Omental fat pad (tissue), 4 donors: ENCODE results near the gene SPEN. TPM values are rescaled to one million over a fixed set of nuclear protein-coding genes. Genes with fewer than 3 reads are reported as not detected.

ENCODE experiments used
- ATAC-seq: fragments of 150-250 bp; one replicate; pipeline ENCODE4 v1.9.1; 2016; ENCODE audit warnings: mild to moderate bottlenecking, moderate library complexity; ENCODE audit not compliant: low FRiP score
- DNase-seq: peaks from one replicate; pipeline ENCODE4 v3.0.0-alpha.2; 2019; ENCODE audit warnings: low spot score
- CTCF ChIP-seq, 3 donors: fragments of 450-650 bp; IDR thresholded peaks; one replicate each; pipeline ENCODE4 v1.5.1; 2016 to 2017; ENCODE audit warnings: antibody characterized with exemption in 3 of 3, mild to moderate bottlenecking in 3 of 3, moderate library complexity in 2 of 3
- total RNA-seq, 4 donors: library from RNA; depleted of rRNA; stranded (reverse); fragments of >200 nt; gene quantifications; one replicate each; pipeline ENCODE4 v1.1.0, GENCODE V29; 2016

The SPEN gene, protein sequence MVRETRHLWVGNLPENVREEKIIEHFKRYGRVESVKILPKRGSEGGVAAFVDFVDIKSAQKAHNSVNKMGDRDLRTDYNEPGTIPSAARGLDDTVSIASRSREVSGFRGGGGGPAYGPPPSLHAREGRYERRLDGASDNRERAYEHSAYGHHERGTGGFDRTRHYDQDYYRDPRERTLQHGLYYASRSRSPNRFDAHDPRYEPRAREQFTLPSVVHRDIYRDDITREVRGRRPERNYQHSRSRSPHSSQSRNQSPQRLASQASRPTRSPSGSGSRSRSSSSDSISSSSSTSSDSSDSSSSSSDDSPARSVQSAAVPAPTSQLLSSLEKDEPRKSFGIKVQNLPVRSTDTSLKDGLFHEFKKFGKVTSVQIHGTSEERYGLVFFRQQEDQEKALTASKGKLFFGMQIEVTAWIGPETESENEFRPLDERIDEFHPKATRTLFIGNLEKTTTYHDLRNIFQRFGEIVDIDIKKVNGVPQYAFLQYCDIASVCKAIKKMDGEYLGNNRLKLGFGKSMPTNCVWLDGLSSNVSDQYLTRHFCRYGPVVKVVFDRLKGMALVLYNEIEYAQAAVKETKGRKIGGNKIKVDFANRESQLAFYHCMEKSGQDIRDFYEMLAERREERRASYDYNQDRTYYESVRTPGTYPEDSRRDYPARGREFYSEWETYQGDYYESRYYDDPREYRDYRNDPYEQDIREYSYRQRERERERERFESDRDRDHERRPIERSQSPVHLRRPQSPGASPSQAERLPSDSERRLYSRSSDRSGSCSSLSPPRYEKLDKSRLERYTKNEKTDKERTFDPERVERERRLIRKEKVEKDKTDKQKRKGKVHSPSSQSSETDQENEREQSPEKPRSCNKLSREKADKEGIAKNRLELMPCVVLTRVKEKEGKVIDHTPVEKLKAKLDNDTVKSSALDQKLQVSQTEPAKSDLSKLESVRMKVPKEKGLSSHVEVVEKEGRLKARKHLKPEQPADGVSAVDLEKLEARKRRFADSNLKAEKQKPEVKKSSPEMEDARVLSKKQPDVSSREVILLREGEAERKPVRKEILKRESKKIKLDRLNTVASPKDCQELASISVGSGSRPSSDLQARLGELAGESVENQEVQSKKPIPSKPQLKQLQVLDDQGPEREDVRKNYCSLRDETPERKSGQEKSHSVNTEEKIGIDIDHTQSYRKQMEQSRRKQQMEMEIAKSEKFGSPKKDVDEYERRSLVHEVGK (N-terminal part only)
- 10 to 100 TPM; 33.4 to 64.0 (median 51.5) TPM for total RNA-seq

DNA sequence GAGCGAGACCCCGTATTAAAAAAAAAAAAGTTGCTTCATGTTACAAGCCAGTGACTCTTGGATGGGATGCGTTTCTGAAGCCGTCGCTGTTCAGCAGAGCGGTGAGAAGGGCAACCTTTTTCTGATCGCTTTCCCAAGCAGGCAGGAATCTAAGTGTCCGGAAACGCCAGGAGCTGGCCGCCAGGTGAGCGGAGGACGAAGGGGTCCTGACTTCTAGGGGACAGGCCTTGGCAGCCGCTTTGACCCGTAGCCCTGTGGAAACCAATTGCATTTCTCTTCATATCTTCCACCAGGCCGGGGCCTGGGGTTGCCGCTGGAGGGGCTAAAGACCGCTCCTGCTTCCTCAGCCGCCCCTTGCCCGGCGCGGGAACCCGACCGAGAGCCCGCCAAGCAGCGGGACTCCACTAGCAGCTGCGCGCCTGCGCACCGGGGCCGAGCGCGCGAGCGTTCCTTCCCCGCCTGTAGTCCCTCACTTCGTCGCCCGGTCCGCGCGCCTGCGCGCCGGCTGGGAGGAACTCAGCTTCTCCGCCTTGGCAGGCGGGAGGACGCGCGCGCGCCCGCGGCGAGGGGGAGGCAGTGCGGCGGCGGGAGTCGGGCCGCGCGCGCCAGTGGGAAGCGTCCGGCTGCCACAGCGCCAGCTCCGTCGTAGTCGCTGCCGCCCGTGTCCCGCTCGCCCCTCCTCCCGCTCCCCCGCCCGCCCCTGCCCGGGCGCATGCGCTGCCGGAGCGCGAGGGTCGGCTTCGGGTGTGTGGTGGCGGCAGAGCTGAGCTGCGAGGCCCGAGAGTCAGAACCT, at the start of gene SPEN:
TSS of gene SPEN (plus strand) at position 608 of the 793 bp plus-strand sequence. CDS start 361 bp downstream, outside the sequence.
- TF ChIP-seq CTCF (IDR thresholded peaks at IDR 0.05) = no peak
- DNase-seq = peak; percentile 82
- peak; percentile 85 for ATAC-seq

GRCh38 chr1:15799004-15799867, 48.3 kb upstream of the SPEN start:
- peak; percentile 79 for ATAC-seq
- DNase-seq = peak; percentile 58
- no peak for TF ChIP-seq CTCF (IDR thresholded peaks at IDR 0.05)

DNA sequence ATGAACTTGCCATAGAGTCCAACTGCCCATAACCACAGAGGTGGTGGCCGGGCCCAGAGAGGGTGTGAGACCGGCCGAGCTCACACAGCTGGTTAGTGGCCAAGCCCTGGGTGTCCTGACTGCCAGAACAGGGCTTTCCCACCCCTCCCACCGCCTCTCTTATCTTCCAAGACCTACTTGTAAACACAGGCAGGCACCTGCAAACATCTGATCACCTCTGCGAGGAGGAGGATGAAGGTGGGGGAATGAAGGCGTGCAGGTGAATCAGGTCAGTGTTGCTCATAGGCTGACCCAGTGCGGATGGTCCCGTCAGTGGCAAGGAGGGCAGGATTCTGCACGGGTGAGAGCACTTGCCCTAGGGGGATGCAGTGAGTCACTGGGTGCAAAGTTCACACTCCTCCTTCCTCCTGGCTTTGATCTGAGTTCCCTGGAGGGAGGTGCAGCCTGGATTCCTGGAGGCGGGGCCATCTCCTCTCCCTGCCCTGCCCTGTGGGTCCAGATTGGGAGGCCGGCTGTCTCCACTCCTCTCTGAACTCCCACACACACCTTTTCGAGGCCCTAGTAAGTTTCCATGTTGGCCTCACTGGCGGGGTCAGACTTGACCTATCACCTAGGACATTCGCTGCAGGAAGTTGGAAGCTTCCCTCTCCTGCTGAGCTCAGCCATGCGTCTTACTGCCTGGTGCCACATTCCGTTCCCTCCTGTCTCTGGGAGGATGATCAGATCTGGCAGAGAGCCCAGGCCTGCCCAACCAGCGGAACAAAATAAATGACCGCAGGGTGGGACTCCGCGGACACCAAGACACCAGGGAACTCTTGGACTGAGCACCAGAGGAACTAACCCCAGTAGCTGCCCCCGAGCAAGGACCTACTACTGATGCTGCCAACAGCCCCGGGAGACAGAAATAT, 47.3 kb upstream of the SPEN start:
- DNase-seq (peak; percentile 50), ATAC-seq (peak; percentile 66)
- TF ChIP-seq CTCF (IDR thresholded peaks at IDR 0.05) = no peak

- no peak for ATAC-seq
- DNase-seq = no peak
- no peak for TF ChIP-seq CTCF (IDR thresholded peaks at IDR 0.05)
Observed at GRCh38 chr1:15802234-15802965, 45.1 kb upstream of the SPEN start.

DNA sequence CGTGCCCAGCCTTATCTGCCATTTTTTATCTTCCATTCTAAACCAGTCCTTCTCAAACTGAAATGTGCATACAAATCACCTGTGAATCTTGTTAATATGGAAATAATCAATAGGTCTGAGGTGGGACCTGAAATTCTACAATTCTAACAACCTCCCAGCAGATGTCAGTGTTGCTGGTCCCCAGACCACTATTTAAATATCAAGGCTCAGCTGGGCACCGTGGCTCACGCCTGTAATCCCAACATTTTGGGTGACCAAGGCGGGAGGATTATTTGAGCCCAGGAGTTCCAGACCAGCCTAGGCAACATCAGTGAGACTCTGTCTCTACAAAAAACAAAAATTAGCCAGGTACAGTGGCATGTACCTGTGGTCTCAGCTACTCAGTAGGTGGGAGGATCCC, 44.1 kb upstream of the SPEN start:
- peak in 1 of 3 donors; percentile 33 for TF ChIP-seq CTCF (IDR thresholded peaks at IDR 0.05)
- DNase-seq = no peak
- ATAC-seq = no peak
